Stimulated activated CD4-positive, alpha-beta T cell treated with anti-CD3 and anti-CD28 coated beads, Interleukin-15, amount 100 ng/mL, for 48 hours (primary cell): ENCODE measurements around the gene CASP14.
"Not testable (repeated sequence)": the region's sequence is repeated elsewhere in the genome, so short reads cannot be mapped to it uniquely, and the experiment has no call there.

Experiments used
- DNase-seq, 2 donors: peaks; one replicate each; pipeline ENCODE4 v3.0.0-alpha.2; 2020; ENCODE audit warnings: low read depth in 2 of 2

CASP14 gene

GRCh38 chr19:15048885-15049541 is at the start of gene CASP14:
Gene CASP14, plus strand, starts transcription at chr19:15049480. Its CDS starts 2,772 bp downstream, at chr19:15052252.
- DNase-seq, result no peak

DNA sequence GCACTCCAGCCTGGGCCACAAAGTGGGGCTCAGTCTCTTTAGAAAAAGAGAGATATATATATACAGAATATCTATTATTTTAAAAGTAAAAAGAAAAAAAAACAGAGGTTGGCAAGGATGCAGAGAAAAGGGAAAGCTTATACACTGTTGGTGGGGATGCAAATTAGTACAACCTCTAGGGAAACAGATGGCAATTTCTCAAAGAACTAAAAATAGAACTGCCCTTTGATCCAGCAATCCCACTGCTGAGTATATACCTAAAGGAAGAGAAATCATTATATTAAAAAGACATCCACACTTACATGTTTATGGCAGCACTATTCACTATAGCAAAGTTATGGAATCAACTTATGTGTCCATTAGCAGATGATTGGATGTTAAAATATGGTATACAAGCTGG is 41.0 kb upstream of the CASP14 start:
- DNase-seq, result no peak

DNA sequence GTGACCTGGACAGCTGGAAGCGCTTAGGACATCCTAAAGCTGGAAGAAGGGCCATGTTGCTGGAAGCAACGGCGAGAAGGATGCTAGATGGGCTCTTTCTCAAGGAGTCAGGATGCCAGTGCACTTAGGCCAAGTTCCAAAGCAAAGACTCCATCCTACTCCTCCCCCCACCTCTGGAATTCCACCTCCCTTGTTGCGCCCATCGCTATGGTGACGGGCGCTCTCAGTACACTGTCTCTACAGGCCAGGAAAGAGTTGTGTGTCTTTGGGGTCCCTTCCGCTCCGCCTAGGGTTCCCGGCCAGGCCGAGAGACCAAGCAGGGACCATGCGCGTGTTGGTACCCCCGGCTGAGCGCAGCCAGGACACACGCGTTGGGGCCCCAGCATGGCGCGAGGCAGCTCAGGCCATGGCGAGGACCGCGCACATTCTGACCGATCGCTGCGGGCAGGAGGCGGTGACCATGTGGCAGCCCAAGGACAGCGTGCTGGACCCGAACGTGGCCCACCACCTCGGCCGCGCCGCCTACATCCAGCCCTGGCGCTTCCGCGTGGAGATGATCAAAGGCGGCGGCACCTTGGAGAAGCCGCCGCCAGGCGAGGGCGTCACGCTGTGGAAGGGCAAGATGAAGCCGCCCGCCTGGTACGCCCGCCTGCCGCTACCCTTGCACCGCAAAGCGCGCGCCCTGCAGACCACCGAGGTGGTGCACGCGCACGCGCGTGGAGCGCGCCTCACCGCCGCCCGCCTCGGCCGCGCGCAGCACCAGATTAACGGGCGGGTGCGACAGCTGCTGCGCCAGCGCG is 38.6 kb upstream of the CASP14 start:
- no peak for DNase-seq

GRCh38 chr19:15014579-15014978 is 34.7 kb upstream of the CASP14 start:
- DNase-seq, result no peak

GRCh38 chr19:15015946-15016542 is 33.2 kb upstream of the CASP14 start:
- no peak for DNase-seq

DNA sequence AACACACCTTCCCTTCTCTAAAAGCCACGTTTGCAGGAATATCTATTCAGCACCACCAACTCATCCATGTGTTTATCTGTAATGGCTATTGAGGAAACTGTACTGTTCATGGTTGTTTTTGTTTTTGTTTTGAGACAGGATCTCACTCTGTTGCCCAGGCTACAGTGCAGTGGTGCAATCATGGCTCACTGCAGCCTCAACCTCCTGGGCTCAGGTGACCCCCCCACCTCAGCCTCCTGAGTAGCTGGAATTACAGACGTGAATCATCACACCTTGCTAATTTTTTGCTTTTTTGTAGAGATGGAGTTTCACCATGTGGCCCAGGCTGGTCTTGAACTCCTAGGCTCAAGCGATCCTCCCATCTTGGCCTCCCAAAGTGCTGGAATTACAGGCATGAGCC is 30.4 kb upstream of the CASP14 start:
- DNase-seq, result not testable (repeated sequence)

DNA sequence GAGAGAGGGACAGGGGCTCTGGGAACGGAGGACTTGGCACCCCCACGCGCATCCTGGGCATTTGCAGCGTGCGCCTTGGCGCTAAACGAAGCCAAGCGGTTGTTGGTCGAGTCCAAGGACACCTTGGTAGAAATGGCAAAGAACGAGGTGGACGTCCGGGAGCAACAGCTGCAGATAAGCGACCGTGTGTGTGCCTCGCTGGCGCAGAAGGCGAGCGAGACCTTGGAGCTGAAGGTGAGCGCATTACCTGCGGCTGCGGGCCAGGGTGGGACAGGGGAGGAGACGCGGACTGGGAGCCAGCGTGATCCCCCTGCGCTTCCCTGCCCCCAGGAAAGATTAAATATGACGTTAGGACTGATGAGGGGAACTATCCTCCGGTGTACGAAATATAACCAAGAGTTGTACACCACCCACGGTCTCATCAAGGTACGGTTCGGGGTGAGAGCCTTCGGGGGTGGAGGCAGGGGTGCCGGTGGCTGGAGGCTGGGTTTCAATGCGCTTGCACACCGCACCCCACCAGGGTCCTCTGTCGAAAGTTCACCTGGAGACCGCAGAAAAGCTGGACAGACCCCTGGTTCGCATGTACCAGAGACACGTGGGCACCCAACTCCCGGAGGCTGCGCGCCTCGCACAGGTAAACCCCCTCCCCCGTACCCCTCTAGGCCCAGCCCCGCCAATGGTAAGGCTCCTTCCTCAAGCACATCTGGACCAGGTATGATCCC is 27.8 kb upstream of the CASP14 start:
- DNase-seq, result no peak

DNA sequence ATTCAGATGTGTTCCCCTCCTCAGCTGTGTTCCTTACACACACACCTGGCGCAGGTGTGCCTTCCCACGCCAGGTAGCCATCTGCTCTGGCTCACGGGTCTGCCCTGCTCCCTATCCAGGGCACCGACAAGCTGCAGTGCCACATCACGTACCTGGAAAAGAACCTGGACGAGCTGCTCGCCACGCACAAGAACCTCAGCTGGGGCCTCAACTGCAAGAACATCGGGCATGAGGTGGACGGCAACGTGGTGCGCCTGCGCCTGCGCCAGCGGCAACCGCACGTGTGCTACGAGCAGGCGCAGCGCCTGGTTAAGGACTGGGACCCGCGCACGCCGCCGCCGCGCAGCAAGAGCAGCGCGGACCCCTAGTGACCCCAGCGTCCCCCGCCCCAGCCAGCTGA is 26.5 kb upstream of the CASP14 start:
- no peak for DNase-seq

- DNase-seq, result no peak
These were observed 24.1 kb upstream of the CASP14 start for GRCh38 chr19:15025217-15025616.

GRCh38 chr19:15028490-15028889 is 20.8 kb upstream of the CASP14 start:
- no peak for DNase-seq

DNA sequence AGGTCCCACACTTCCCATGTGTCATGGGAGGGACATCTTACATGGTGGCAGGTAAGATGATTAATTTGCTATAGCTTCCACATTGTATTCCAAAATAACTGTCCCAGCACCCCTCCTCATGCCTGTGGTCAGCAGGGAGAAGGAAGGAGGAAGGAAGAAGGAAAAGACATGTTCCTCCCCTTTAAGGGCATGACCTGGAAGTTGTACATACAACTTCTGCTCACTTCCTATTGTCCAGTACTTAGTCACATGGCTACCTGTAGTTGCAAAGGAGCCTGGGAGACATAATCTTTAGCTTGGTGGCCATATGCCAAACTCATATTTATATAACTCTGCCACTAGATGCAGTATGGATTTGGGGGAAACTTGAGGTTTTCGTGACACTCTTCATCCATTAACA is 17.6 kb upstream of the CASP14 start:
- DNase-seq, result no peak

GRCh38 chr19:15035795-15036311 is 13.4 kb upstream of the CASP14 start:
- no peak for DNase-seq

DNA sequence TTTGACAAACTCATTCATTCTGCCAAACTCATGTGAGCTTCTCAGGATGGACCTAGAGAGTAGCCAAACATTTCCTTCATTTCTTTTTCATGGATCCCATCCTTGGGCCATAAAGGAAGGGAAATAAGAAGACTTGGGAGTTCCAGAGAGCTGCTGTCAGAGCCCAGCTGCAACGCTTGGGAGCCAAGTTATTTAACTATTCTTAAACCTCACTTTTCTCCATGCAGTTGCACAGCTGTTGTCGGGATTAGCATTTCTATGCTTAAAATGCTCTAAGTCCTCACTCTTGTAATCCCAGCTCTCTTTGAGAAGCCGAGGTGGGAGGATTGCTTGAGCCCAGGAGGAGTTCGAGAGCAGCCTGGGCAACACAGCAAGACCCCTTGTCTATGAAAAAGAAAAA is 11.7 kb upstream of the CASP14 start:
- DNase-seq, result no peak

- DNase-seq, result no peak
These were observed 11.0 kb upstream of the CASP14 start for GRCh38 chr19:15038294-15038693.

- DNase-seq, result no peak
These were observed 7.3 kb upstream of the CASP14 start for GRCh38 chr19:15042003-15042402.

DNA sequence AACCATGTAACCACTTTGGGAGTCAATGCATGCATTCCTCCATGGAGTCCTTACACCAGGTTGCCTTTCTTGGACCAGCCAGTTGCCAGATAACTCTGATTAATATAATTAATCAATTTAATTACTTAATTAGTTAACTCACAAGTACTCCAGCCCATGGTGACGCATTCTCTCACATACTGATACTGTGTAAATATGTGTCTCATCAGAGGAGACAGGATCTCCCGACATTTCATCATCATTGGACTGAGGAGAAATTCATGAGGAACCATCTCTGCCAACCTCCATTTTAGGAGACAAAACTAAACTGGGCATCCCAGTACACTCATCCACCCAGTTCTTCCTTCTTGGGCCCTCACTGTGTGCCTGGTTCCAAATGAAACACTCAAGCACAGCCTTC is 6.5 kb upstream of the CASP14 start:
- DNase-seq, result no peak

DNA sequence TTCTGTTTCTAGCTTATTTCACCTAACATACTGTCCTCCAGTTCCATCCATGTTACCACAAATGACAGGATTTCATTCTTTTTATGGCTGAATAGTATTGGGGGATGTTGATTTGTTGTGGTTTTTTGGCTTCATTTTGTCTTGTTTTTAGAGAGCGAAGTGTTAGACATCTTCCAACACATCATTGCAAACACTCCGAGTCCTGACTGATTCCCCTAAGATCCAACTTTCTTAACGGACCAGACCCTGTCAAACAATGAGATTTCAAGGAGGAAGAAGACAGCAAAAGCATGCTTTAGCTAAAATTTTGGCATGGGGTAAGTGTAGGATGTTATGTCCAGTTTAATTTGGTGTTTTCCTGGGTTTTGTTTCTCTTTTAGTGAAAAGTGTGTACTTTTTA is 3.8 kb upstream of the CASP14 start:
- no peak for DNase-seq

- no peak for DNase-seq
These were observed 1.6 kb upstream of the CASP14 start for GRCh38 chr19:15047680-15048079.

- DNase-seq, result no peak
These were observed 1.2 kb upstream of the CASP14 start for GRCh38 chr19:15048128-15048527.

DNA sequence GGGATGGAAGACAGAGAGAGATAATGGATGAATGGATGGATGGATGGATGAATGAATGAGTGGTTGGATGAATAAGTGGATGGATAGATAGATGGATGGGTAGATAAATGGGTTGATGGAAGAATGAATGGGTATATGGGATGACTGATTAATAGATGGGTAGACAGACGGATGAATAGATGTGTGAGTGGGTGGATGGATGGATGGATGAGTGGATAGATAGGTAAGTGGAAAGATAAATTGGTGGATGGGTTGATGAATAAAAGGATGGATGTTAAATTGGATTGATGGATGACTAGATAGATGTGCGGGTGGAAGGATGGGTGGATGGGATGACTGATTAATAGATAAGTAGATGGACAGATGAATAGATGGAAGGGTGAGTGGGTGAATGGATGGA is 1.4 kb downstream of the CASP14 start:
- DNase-seq, result no peak

DNA sequence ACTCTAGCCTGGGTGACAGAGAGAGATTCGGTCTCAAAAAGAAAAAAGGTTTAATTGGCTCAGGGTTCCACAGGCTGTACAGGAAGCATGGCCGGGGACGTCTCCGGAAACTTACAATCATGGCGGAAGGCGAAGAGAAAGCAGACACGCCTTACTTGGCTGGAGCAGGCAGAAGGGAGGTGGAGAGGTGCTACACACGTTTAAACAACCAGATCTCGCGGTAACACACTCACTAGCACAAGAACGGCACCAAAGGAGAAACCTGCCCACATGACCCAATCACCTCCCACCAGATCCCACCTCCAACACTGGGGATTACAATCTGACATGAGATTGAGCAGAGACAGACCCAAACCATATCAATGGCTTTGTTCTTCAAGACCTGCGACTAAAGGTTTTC is 12.8 kb downstream of the CASP14 start:
- no peak for DNase-seq

DNA sequence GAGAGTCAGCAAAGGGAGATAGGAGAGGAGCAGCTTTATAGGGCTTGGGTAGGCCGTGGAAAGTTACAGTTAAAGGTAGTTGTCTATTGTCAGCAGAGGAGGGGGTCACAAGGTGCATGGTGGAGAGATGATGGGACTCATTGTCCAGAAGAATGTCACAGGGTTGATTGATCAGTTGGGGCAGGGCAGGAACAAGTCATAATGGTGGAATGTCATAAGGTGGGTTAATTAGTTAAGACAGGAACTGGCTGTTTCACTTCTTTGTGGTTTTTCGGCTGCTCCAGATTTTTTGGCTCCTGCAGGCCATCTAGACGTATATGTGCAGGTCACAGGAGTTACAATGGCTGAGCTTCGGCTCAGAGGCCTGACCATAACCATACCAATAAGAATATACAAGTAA is 21.1 kb downstream of the CASP14 start:
- DNase-seq, result not testable (repeated sequence)
